Endometrium (tissue), 2 donors: ENCODE results near the gene CGN.
"Not testable (repeated sequence)": the region's sequence is repeated elsewhere in the genome, so short reads cannot be mapped to it uniquely, and the experiment has no call there.

Experiments
- FAIRE-seq: peaks from 2 replicates; lab custom pipeline; 2012; peaks lifted over from hg19 to GRCh38; lab: Jason Lieb, UNC
- donor health status: control.
- donor health status: control.

CGN gene

GRCh38 chr1:151502035-151502700 lies 9.0 kb upstream of the CGN start:
- no peak for FAIRE-seq

GRCh38 chr1:151502859-151503780 lies 8.1 kb upstream of the CGN start:
- FAIRE-seq: no peak

- no peak for FAIRE-seq
Observed at GRCh38 chr1:151504252-151504651, 6.9 kb upstream of the CGN start.

GRCh38 chr1:151504759-151505158 lies 6.4 kb upstream of the CGN start:
- FAIRE-seq: no peak

GRCh38 chr1:151508833-151509232 lies 2.4 kb upstream of the CGN start:
- no peak for FAIRE-seq

GRCh38 chr1:151509350-151510019 lies 1.7 kb upstream of the CGN start:
- FAIRE-seq: no peak

- FAIRE-seq: no peak
Observed at GRCh38 chr1:151510020-151510405, 1.2 kb upstream of the CGN start.

GRCh38 chr1:151510614-151510956 lies 602 bp upstream of the CGN start:
- no peak for FAIRE-seq

- no peak for FAIRE-seq
Observed at GRCh38 chr1:151511636-151512215, 539 bp downstream of the CGN start.

GRCh38 chr1:151512326-151512725 lies 1.1 kb downstream of the CGN start:
- no peak for FAIRE-seq

GRCh38 chr1:151512801-151513625 lies 1.8 kb downstream of the CGN start:
- no peak for FAIRE-seq

- no peak for FAIRE-seq
Observed at GRCh38 chr1:151513626-151514121, 2.5 kb downstream of the CGN start.

- no peak for FAIRE-seq
Observed at GRCh38 chr1:151514366-151514765, 3.2 kb downstream of the CGN start.

GRCh38 chr1:151515265-151515664 lies 4.1 kb downstream of the CGN start:
- no peak for FAIRE-seq

- no peak for FAIRE-seq
Observed at GRCh38 chr1:151516031-151516511, 4.9 kb downstream of the CGN start.

- FAIRE-seq: no peak
Observed at GRCh38 chr1:151518431-151518830, 7.2 kb downstream of the CGN start.

GRCh38 chr1:151518936-151519335 lies 7.7 kb downstream of the CGN start:
- FAIRE-seq: no peak

GRCh38 chr1:151519667-151520066 lies 8.5 kb downstream of the CGN start:
- FAIRE-seq: no peak

GRCh38 chr1:151520359-151520758 lies 9.2 kb downstream of the CGN start:
- FAIRE-seq: no peak

GRCh38 chr1:151522427-151522826 lies 11.2 kb downstream of the CGN start:
- FAIRE-seq: not testable (repeated sequence)

- FAIRE-seq: no peak
Observed at GRCh38 chr1:151523326-151523725, 12.1 kb downstream of the CGN start.
